ENCODE results near the gene MT1X.

DNA sequence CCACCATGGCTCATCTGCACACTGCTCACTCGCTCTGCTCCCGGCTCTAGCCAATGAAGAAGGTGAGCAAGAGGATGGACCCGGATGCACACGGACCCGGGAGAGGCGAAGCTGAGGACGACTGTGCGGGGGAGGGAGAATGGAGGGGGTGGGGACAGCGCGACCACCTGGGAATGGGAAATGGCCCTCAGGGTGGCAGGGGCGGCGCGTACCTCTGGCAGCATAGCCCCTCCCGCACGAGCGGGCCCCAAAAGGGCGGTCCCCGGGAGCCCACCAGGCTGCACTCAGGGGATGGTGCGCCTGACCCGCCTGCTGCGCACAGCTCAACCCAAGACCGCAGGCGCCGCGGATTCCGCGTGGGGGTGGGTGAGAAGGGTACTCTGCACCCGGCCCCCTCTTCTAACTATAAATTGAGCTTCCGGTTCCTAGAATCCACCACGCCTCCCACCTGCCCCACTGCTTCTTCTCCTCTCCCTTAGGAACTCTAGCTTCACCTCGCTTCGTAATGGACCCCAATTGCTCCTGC, 6.5 kb upstream of the MT1X start:
- TF ChIP-seq EZH2 (IDR thresholded peaks at IDR 0.05; ENCODE audit: borderline replicate concordance, low read depth, low read length, poor library complexity, severe bottlenecking), result no peak
- TF ChIP-seq, protein P1, sequence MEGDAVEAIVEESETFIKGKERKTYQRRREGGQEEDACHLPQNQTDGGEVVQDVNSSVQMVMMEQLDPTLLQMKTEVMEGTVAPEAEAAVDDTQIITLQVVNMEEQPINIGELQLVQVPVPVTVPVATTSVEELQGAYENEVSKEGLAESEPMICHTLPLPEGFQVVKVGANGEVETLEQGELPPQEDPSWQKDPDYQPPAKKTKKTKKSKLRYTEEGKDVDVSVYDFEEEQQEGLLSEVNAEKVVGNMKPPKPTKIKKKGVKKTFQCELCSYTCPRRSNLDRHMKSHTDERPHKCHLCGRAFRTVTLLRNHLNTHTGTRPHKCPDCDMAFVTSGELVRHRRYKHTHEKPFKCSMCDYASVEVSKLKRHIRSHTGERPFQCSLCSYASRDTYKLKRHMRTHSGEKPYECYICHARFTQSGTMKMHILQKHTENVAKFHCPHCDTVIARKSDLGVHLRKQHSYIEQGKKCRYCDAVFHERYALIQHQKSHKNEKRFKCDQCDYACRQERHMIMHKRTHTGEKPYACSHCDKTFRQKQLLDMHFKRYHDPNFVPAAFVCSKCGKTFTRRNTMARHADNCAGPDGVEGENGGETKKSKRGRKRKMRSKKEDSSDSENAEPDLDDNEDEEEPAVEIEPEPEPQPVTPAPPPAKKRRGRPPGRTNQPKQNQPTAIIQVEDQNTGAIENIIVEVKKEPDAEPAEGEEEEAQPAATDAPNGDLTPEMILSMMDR (conservative IDR thresholded peaks at IDR 0.05; ENCODE audit: low read depth, low read length), result no peak
